GM19238 (cell line): ENCODE results near the gene C2.
"Not testable (repeated sequence)": the region's sequence is repeated elsewhere in the genome, so short reads cannot be mapped to it uniquely, and the experiment has no call there.

ENCODE experiments used
- DNase-seq: peaks from one replicate; pipeline ENCODE4 v3.0.0; 2011; ENCODE audit warnings: low spot score; ENCODE audit not compliant: insufficient read length

The C2 gene

DNA sequence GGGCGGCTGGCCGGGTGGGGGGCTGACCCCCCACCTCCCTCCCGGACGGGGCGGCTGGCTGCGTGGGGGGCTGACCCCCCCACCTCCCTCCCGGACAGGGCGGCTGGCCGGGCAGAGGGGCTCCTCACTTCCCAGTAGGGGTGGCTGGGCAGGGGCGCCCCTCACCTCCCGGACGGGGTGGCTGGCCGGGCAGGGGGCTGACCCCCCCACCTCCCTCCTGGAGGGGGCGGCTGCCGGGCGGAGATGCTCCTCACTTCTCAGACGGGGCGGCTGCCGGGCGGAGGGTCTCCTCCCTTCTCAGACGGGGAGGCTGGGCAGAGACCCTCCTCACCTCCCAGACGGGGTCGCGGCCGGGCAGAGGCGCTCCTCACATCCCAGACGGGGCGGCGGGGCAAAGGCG, 48.5 kb downstream of the C2 start:
- DNase-seq = not testable (repeated sequence)

DNA sequence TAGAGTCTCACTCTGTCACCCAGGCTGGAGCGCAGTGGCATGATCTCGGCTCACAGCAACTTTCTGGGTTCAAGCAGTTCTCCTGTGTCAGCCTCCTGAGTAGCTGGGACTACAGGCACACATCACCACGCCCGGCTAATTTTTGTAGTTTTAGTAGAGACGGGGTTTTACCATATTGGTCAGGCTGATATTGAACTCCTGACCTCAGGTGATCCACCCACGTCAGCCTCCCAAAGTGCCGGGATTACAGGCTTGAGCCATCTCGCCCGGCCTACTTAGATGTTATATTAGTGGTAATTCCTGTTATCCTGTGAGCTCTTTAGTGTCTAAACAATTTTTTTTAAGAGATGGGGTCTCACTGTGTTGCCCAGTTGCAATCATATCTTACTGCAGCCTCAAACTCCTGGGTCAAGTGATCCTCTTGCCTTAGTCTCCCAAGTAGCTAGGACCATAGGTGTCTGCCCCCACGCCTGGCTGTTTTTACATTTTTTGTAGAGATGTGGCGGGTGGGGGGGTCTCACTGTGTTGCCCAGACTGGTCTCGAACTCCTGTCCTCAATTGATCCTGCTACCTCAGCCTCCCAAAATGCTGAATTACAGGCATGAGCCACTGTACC, 50.4 kb downstream of the C2 start:
- no peak for DNase-seq

DNA sequence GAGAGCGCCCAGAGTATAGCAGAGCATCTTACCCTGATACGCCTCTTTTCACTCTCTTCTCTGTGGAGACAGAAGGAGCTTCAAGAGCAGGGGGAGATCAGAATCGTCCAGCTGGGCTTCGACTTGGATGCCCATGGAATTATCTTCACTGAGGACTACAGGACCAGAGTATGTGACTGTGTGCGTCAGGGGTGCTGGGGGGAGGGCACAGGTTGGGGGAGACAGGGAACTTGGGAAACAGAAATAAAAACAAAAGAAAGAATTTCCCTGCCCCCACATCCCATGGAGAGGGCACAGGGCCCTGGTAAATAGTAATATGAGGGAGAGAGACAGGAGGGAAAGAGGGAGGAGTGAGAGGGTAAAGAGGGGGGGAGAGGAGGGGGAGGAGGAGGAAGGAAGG, 51.3 kb downstream of the C2 start:
- DNase-seq = no peak

DNA sequence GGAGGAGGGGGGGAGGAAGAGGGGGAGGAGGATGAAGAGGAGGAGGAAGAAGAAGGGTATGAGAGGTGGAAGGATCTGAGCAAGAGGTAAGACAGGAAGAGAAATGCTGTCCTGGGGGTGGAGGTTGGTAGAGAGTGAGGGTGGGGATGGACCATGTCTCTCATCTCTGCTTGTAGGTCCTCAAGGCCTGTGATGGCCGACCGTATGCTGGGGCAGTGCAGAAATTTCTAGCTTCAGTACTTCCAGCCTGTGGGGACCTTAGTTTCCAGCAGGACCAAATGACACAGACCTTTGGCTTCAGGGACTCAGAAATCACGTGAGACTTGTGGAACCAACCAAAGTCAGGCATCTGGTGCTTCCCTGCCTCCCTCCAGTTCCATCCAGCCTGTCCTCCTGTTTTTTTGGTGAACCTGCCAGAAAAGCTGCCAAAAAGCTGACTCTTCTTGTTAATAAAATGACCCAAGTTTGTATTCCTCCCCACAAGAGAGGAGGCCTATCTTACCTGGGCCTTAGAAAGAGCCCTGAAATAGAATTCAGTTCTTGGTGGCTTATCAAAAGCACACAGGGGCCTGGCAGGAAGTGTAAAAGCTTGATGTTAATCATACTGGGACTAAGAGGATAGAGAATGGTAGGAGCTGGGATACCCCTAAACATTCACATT, 51.9 kb downstream of the C2 start:
- no peak for DNase-seq

DNA sequence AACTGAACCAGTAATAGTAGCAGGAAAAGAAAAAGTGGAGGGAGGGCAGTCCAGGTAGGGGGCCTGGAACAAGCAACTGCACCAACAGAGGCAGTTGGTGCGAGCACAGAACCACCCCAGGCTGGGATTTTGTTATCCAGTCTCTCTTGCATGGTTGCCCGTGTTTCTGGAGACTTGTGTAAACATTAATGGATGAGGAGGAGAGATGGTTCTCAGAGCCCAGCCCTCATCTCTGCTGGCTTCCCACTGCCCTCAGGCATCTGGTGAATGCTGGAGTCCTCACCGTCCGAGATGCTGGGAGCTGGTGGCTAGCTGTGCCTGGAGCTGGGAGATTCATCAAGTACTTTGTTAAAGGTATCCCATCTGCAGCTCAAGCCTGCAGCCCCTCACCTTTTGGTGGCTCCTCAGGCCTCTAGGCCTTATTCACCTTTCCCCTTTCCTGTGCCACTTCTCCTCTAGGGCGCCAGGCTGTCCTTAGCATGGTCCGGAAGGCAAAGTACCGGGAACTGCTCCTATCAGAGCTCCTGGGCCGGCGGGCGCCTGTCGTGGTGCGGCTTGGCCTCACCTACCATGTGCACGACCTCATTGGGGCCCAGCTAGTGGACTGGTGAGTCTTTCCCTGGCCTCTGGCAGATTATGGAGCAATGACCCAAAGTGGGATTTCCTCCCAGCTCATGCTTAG, 52.8 kb downstream of the C2 start:
- DNase-seq = not testable (repeated sequence)

DNA sequence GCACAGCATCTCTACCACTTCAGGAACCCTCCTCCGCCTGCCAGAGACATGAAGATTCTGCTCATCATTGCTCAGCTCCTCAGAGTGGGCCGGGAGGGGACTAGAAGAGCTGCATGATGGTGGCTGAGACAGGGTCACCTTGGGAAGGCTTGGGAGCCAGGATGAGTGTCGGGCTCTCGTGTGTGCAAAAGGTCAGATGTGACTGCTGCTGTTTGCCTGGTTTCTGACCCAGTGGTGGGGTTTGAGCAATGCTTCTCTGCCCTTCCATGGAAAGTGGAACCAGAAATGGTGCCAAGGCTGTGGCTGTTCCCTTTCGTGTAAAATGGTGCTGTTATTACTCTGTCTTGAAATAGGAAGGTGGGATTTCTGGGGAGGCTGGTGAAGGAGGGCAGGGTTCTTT, 53.5 kb downstream of the C2 start:
- DNase-seq = not testable (repeated sequence)

DNA sequence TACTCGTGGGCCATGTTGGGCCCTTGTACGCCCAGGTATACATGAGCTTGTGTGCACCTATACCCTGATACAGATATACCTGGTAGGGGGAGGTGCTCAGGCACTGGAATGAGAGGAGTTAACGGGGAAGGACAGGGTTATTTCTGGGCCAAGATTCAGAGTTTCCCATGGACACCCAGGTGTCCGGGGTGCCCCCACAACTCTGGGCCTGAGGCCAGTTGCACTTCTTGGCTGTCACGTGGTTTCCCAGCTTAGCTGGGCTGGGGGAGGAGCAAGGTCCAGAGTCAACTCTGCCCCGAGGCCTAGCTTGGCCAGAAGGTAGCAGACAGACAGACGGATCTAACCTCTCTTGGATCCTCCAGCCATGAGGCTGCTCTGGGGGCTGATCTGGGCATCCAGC, 54.2 kb downstream of the C2 start, which contains the start of gene C4A:
Gene C4A, plus strand, starts transcription at position 314 of the 400 bp plus-strand sequence. Its CDS starts 51 bp downstream, at position 365.
- DNase-seq = not testable (repeated sequence)

DNA sequence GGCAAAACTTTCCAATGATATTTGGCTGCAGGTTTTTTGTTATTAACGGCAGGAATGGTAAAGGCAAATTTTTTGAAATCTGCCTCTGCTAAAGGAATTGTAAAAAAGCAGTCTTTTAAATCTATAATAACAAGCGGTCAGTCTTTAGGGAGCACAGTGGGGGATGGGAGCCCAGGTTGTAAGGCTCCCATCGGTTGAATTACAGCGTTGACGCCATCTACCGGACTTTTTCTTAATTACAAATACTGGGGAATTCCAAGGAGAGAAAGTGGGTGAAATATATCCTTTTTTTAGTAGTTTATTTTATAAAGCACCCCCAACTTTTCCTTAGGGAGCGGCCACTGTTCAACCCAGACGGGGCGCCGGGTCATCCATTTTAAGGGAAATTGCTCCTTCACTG, 61.8 kb downstream of the C2 start:
- not testable (repeated sequence) for DNase-seq

DNA sequence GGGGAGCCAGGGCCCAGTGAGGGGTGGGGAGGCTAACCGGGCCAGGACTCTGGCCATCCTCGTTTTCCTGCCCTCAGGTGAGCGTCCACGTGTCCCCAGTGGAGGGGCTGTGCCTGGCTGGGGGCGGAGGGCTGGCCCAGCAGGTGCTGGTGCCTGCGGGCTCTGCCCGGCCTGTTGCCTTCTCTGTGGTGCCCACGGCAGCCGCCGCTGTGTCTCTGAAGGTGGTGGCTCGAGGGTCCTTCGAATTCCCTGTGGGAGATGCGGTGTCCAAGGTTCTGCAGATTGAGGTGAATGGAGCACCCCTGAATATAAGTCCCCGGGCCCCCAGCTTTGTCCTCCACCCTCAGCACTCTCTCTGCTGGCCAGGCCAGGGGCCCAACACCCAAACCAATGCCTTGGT, 66.9 kb downstream of the C2 start:
- DNase-seq = not testable (repeated sequence)
